Measurements from ENCODE around the gene MAP2K5. TPM values are rescaled to one million over a fixed set of nuclear protein-coding genes. Genes with fewer than 3 reads are reported as not detected.
"Not testable (repeated sequence)": the region's sequence is repeated elsewhere in the genome, so short reads cannot be mapped to it uniquely, and the experiment has no call there.

The MAP2K5 gene
- total RNA-seq, 2 donors from 2014 or later, result 7.4 to 10.2 TPM

GRCh38 chr15:67660874-67661606 lies 118.5 kb downstream of the MAP2K5 start:
- no peak for ATAC-seq (ENCODE audit: insufficient number of reproducible peaks, low FRiP score, low read depth)
- no peak overlapping the region for H3K27ac ChIP-seq
- TF ChIP-seq CTCF (IDR thresholded peaks at IDR 0.05), result no peak
- H3K4me3 ChIP-seq, result no peak overlapping the region
- no peaks in the 10 kb centered on the region for H3K9me3 ChIP-seq
- H3K4me1 ChIP-seq (ENCODE audit: control insufficient read depth in 1 of 2, low read depth in 2 of 2), result peaks cover 2 to 8% of the 10 kb centered on the region in 2 donors
- H3K27me3 ChIP-seq (replicated peaks; ENCODE audit: insufficient read depth), result no peaks in the 10 kb centered on the region
- no peak for DNase-seq (ENCODE audit: low spot score)
- H3K36me3 ChIP-seq, result no peaks in the 10 kb centered on the region

- Histone ChIP-seq H3K36me3 (no peaks in the 10 kb centered on the region), H3K4me1 (ENCODE audit: control insufficient read depth in 1 of 2, low read depth in 2 of 2) (no peaks in the 10 kb centered on the region), H3K4me3 (no peak overlapping the region), H3K9me3 (no peaks in the 10 kb centered on the region), H3K27ac (no peak overlapping the region), H3K27me3 (replicated peaks; ENCODE audit: insufficient read depth) (no peaks in the 10 kb centered on the region)
- ATAC-seq (ENCODE audit: insufficient number of reproducible peaks, low FRiP score, low read depth), result no peak
- DNase-seq (ENCODE audit: low spot score), result no peak
- TF ChIP-seq CTCF (IDR thresholded peaks at IDR 0.05), result no peak
These were observed 128.3 kb downstream of the MAP2K5 start for GRCh38 chr15:67670647-67671305.

DNA sequence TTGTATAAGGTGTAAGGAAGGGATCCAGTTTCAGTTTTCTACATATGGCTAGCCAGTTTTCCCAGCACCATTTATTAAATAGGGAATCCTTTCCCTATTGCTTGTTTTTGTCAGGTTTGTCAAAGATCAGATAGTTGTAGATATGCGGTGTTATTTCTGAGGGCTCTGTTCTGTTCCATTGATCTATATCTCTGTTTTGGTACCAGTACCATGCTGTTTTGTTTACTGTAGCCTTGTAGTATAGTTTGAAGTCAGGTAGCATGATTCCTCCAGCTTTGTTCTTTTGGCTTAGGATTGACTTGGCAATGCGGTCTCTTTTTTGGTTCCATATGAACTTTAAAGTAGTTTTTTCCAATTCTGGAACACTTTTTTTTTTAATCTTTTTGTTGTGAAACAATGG lies 130.3 kb downstream of the MAP2K5 start:
- not testable (repeated sequence) for H3K4me1 ChIP-seq (ENCODE audit: control insufficient read depth in 1 of 2, low read depth in 2 of 2); ATAC-seq (ENCODE audit: insufficient number of reproducible peaks, low FRiP score, low read depth); H3K36me3 ChIP-seq; H3K27ac ChIP-seq; H3K4me3 ChIP-seq; DNase-seq (ENCODE audit: low spot score); H3K9me3 ChIP-seq; H3K27me3 ChIP-seq (replicated peaks; ENCODE audit: insufficient read depth)

GRCh38 chr15:67674983-67675382 lies 132.5 kb downstream of the MAP2K5 start:
- DNase-seq (ENCODE audit: low spot score), result no peak
- H3K4me3 ChIP-seq, result no peak overlapping the region
- no peaks in the 10 kb centered on the region for H3K4me1 ChIP-seq (ENCODE audit: control insufficient read depth in 1 of 2, low read depth in 2 of 2)
- no peak overlapping the region for H3K27ac ChIP-seq
- no peaks in the 10 kb centered on the region for H3K27me3 ChIP-seq (replicated peaks; ENCODE audit: insufficient read depth)
- no peak for ATAC-seq (ENCODE audit: insufficient number of reproducible peaks, low FRiP score, low read depth)
- no peaks in the 10 kb centered on the region for H3K36me3 ChIP-seq
- TF ChIP-seq CTCF (IDR thresholded peaks at IDR 0.05), result no peak
- H3K9me3 ChIP-seq, result no peaks in the 10 kb centered on the region

DNA sequence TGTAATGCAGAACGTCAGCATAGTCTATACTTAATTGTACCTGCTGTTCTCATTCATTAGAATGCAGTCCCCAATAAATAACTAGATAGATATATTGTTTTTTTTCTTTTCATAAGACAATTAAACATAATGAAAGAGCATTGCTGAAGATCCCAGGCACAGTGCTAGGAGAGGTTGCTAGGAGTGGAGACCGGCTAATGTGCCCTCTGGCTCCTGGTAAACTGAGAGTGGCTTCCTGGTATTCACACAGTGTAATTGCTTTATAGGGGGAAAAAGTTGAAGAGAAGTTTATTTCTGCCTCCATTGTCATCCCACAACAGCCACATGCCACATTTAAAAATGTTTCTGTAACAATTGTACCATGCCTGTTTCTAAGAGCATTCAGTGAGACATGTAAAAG lies 135.6 kb downstream of the MAP2K5 start:
- H3K27me3 ChIP-seq (replicated peaks; ENCODE audit: insufficient read depth), result no peaks in the 10 kb centered on the region
- H3K36me3 ChIP-seq, result no peaks in the 10 kb centered on the region
- no peak for TF ChIP-seq CTCF (IDR thresholded peaks at IDR 0.05)
- ATAC-seq (ENCODE audit: insufficient number of reproducible peaks, low FRiP score, low read depth) (no peak), DNase-seq (ENCODE audit: low spot score) (no peak)
- H3K27ac ChIP-seq, result no peak overlapping the region
- no peaks in the 10 kb centered on the region for H3K9me3 ChIP-seq
- no peaks in the 10 kb centered on the region for H3K4me1 ChIP-seq (ENCODE audit: control insufficient read depth in 1 of 2, low read depth in 2 of 2)
- H3K4me3 ChIP-seq, result no peak overlapping the region
